AG09319 (cell line): Measurements from ENCODE around the gene RPS26.
A peak's percentile ranks its signal among the peaks of the same experiment; 100 is the strongest.
"Not testable (repeated sequence)": the region's sequence is repeated elsewhere in the genome, so short reads cannot be mapped to it uniquely, and the experiment has no call there.

Experiments used
- DNase-seq: peaks from one replicate; pipeline ENCODE4 v3.0.0-alpha.2; 2010; ENCODE audit warnings: low read depth; ENCODE audit errors: extremely low read depth
- TF ChIP-seq, protein P1 (sequence below): IDR thresholded peaks from 2 replicates; pipeline ENCODE4 v1.5.1; 2011; ENCODE audit warnings: low read depth, mild to moderate bottlenecking, inconsistent platforms, low read length, moderate library complexity

The RPS26 gene

DNA sequence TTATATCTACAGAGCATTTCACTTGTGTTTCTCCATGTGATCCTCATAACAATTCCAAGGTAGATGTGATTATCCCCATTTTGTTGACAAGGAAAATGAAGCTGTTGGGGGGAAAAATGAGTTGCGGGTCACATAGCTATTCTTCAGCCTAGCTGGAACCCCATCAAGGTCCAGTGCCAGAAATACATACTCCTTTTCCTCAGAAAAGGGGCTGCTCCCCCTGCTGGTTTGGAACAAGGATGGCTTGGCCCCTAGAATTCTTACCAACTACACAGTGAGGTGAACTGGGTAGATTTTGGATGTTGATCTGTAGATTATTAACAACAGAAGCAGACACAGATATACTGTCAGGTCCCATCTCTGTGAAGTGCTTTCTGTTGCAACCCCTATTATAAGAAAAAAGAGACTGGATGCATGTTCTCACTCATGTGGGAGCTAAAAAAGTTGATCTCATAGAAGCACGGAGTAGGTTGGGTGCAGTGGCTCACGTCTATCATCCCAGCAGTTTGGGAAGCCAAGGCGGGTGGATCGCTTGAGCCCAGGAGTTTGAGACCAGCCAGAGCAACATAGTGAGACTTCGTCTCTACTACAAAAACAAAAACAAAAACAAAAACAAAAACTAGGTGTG, 11.9 kb upstream of the RPS26 start:
- no peak for DNase-seq
- TF ChIP-seq, protein P1, sequence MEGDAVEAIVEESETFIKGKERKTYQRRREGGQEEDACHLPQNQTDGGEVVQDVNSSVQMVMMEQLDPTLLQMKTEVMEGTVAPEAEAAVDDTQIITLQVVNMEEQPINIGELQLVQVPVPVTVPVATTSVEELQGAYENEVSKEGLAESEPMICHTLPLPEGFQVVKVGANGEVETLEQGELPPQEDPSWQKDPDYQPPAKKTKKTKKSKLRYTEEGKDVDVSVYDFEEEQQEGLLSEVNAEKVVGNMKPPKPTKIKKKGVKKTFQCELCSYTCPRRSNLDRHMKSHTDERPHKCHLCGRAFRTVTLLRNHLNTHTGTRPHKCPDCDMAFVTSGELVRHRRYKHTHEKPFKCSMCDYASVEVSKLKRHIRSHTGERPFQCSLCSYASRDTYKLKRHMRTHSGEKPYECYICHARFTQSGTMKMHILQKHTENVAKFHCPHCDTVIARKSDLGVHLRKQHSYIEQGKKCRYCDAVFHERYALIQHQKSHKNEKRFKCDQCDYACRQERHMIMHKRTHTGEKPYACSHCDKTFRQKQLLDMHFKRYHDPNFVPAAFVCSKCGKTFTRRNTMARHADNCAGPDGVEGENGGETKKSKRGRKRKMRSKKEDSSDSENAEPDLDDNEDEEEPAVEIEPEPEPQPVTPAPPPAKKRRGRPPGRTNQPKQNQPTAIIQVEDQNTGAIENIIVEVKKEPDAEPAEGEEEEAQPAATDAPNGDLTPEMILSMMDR: peak; percentile 85

DNA sequence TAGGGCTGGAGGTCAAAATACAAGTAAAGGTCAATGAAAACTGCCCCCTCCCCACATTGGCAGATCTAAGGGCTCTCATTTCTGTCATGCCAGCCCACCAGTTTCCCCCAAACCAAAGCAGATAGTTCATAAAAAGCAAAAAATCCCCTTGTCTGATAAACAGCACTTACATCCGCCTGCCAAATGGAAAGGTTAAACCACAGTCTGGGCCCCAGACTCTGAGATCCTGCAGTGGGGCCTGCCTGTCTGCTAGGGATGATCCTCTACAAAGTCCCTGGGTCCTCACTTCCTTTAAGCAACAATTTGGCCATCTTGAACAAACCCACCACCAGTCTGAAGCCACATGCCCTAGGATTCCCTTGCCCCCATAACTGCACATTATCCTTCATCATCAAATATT, 9.7 kb upstream of the RPS26 start:
- TF ChIP-seq, protein P1: no peak
- DNase-seq: no peak

GRCh38 chr12:56034586-56035332, 7.0 kb upstream of the RPS26 start:
- no peak for DNase-seq
- TF ChIP-seq, protein P1: no peak

- no peak for DNase-seq
- TF ChIP-seq, protein P1: no peak
Observed at GRCh38 chr12:56037161-56037560, 4.6 kb upstream of the RPS26 start.

DNA sequence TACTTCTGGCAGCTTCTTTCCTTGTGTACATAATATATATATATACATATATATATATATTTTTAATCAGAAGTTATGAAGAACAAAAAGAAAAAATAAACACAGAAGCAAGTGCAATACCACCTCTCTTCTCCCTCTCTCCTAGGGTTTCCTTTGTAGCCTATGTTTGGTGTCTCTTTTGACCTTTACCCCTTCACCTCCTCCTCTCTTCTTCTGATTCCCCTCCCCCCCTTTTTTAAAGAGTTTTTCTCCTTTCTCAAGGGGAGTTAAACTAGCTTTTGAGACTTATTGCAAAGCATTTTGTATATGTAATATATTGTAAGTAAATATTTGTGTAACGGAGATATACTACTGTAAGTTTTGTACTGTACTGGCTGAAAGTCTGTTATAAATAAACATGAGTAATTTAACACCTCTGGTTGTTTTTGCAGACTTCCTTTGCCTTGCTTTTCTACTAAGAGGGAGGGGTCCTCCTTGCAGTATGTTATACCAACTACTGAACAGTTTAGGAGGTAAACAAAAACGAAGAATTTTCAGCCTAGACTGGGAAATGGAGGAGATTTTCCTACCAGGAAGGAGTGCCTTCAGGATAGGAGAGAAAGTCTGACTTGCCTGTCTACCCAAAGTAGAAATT, 3.6 kb upstream of the RPS26 start:
- TF ChIP-seq, protein P1: no peak
- no peak for DNase-seq

- no peak for DNase-seq
- TF ChIP-seq, protein P1: no peak
Observed at GRCh38 chr12:56040151-56040550, 1.6 kb upstream of the RPS26 start.

- no peak for DNase-seq
Observed at GRCh38 chr12:56040963-56041551, 661 bp upstream of the RPS26 start.

GRCh38 chr12:56042430-56042813, 704 bp downstream of the RPS26 start:
- not testable (repeated sequence) for DNase-seq

More at GRCh38 chr12:56040963-56041551, 661 bp upstream of the RPS26 start:
- TF ChIP-seq, protein P1: no peak
